A549 treated with Mapracorat at 1 μM for 4 hours (cell line): ENCODE measurements around the gene AP2B1. TPM values are rescaled to one million over a fixed set of nuclear protein-coding genes. Genes with fewer than 3 reads are reported as not detected.

ENCODE experiments used
- total RNA-seq: library from RNA; stranded (reverse); fragments of 200-300 nt; extraction: Qiagen RNA extraction; gene quantifications from 5 replicates; pipeline ENCODE4 v1.2.3, GENCODE V29; 2022

Gene AP2B1
- 120 to 149 TPM (median 133 TPM) in 5 replicates for total RNA-seq

GRCh38 chr17:35587074-35587961, at the start of gene AP2B1:
Gene AP2B1, plus strand, starts transcription at chr17:35587322. Its CDS starts 6,709 bp downstream, at chr17:35594031.

DNA sequence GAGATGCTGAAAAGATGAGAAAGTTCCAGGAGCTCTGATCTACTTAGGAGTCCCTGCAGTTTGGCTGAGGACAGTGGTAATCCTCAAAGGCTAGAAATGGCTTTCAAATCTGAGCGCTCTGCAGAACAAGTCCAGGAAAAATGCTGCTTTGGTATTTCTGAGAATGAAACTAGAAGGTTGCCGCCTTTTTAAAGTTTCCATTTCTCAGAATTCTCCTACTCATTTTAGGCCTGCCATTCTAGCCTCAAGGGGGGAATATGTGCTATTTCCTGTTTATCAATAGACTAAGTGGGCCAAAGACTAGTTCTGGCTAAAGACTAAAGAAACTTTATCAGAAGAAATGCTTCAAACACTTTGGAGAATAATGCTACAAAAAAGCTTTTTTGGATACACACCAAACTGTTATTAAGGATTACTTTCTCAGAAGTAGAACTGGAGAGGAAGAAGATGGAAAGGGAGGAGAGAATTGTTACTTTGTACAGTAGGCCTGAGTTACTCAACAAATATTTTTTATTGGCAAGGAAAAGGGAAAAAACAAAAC, 49.5 kb upstream of the AP2B1 start, which contains the start of gene SLFN12L:
Gene SLFN12L (minus strand): TSS at position 78 of the 541 bp plus-strand sequence. CDS start 15,314 bp downstream, outside the sequence.

DNA sequence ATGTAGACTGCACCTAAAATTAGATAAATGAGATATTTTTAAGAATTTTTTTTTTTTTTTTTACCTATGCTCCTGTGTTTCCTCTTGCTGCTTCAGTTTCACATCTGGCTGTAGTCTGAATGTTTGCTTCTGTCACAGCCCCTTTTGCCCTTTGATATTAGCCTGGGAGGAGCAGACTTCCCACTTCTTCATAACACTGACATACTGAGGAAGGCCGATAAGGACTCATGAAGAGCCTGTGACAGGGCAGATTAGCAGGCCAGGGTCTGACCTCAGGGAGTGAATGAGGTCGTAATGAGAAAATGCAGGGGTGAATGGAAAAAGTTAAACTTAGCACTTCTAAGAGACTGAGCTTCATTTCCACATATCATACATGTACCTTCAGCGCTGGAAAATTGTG, 26.4 kb upstream of the AP2B1 start, which contains the start of gene SLFN14:
Gene SLFN14 (minus strand): TSS at position 117 of the 400 bp plus-strand sequence. CDS start 2,757 bp downstream, outside the sequence.

GRCh38 chr17:35578197-35578928, 8.8 kb upstream of the AP2B1 start, which contains the start of gene PEX12:
Gene PEX12, minus strand, starts transcription at chr17:35578571. Its CDS starts 550 bp downstream, at chr17:35578021.

DNA sequence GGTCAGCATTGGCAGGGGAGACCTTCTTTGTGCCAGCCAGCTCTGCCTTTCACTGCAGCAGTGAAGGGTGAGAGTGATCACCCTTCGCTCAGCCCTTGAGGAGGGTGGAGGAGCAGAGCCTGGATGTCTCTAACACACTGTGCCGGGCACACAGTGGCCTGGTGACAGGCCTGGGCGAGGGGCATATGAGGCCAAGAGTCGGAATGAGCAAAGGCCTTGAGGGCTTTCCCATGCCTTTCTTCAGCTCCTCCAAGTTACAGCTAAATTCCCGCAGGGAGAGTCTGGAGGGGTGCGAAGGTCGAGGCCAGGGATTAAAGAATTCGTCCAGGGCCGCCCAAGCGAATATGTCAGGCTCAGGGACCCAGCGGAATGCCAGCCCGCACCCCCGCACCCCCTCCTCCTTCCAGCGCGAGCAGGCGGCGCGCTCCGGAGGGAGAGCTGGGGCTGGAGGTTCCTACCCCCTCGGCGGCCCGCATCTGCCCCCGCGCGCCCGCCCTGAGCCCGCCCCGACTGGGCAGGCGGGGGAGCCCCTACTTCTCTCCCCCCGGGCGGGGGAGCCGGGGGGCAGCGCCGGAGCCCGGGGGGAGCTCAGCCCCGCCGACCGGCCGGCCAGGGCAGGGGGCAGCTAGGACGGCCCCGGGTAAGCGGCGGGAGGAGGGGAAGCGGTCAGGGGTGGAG, 144.3 kb downstream of the AP2B1 start, which contains the start of gene RASL10B:
Gene RASL10B (plus strand): TSS at position 401 of the 678 bp plus-strand sequence. CDS start 3,546 bp downstream, outside the sequence.

GRCh38 chr17:35752945-35753764, 166.0 kb downstream of the AP2B1 start, which contains the start of gene GAS2L2:
Gene GAS2L2, minus strand, starts transcription at chr17:35753239. Its CDS starts 389 bp downstream, at chr17:35752850.

GRCh38 chr17:35760587-35760986, 173.5 kb downstream of the AP2B1 start, which contains the start of gene C17orf50:
Gene C17orf50, plus strand, starts transcription at chr17:35760887. Its CDS starts 55 bp downstream, at chr17:35760942.

Other genes with a start within 250 kb of the AP2B1 start
- gene SLFN11, start 213.7 kb upstream of the AP2B1 start, total RNA-seq: 3.3 to 7.0 TPM (median 6.5 TPM) in 5 replicates
- gene SLFN12, start 154.8 kb upstream of the AP2B1 start, total RNA-seq: 0.11 TPM in 1 of 5 replicates, not detected in the others
- 3.3 to 4.3 TPM (median 3.6 TPM) in 5 replicates for gene SLFN13, start 138.6 kb upstream of the AP2B1 start, total RNA-seq
- 0.07 TPM in 1 of 5 replicates, not detected in the others for gene SLFN12L, start 49.6 kb upstream of the AP2B1 start, total RNA-seq
- gene SLFN14, start 26.5 kb upstream of the AP2B1 start, total RNA-seq: not detected in 5 replicates
- gene PEX12, start 8.8 kb upstream of the AP2B1 start, total RNA-seq: 7.1 to 8.2 TPM (median 7.9 TPM) in 5 replicates
- gene RASL10B, start 144.3 kb downstream of the AP2B1 start, total RNA-seq: 0.07 to 0.14 TPM (median 0.13 TPM) in 5 replicates
- 0.04 to 0.08 TPM (median 0.08 TPM) in 5 replicates for gene GAS2L2, start 165.9 kb downstream of the AP2B1 start, total RNA-seq
- 0.21 to 0.59 TPM (median 0.34 TPM) in 4 of 5 replicates, not detected in the other for gene C17orf50, start 173.6 kb downstream of the AP2B1 start, total RNA-seq
- gene MMP28, start 208.3 kb downstream of the AP2B1 start, total RNA-seq: 4.5 to 8.7 TPM (median 7.5 TPM) in 5 replicates
- 197 to 220 TPM (median 203 TPM) in 5 replicates for gene TAF15, start 222.2 kb downstream of the AP2B1 start, total RNA-seq